Caco-2 (cell line): ENCODE measurements around the gene NKD2. TPM values are rescaled to one million over a fixed set of nuclear protein-coding genes. Genes with fewer than 3 reads are reported as not detected.

Experiments used
- BruUV-seq: library from RNA; stranded (reverse); fragments of 400-500 nt; replicated peaks from 2 replicates; lab custom pipeline; 2021; lab: Mats Ljungman, UMichigan
- CTCF ChIA-PET: fragments of 300-600 bp; sonication (Branson Sonifier 250); formaldehyde crosslinking; loops from one replicate; lab custom pipeline; 2022; ENCODE audit warnings: antibody characterized with exemption; lab: Charles Lee
- POLR2A ChIA-PET: fragments of 300-600 bp; sonication (Branson Sonifier 250); formaldehyde crosslinking; loops from one replicate; lab custom pipeline; 2022; ENCODE audit warnings: antibody characterized with exemption; lab: Charles Lee
- DNase-seq, 2 experiments: peaks; one replicate each; pipeline versions ENCODE4 v3.0.0 to v3.0.0-alpha.2; 2020 to 2022
- H3K27me3 ChIP-seq: replicated peaks from 2 replicates; pipeline ENCODE4 v1.6.0; 2011; ENCODE audit warnings: low read length; ENCODE audit not compliant: control insufficient read depth, insufficient read depth
- H3K36me3 ChIP-seq: 2 replicates; pipeline ENCODE4 v1.5.1; 2011; ENCODE audit warnings: low read length; ENCODE audit not compliant: control insufficient read depth, insufficient read depth
- H3K4me1 ChIP-seq: fragments of 250-450 bp; sonication (Bioruptor Pico); 2 replicates; pipeline ENCODE4 v1.5.1; 2020; ENCODE audit warnings: mild to moderate bottlenecking
- H3K4me3 ChIP-seq: 2 replicates; pipeline ENCODE4 v1.5.1; 2011; ENCODE audit warnings: low read depth, mild to moderate bottlenecking, control low read depth, low read length
- H3K9me3 ChIP-seq: fragments of 250-450 bp; sonication (Bioruptor Pico); 2 replicates; pipeline ENCODE4 v1.5.1; 2020; ENCODE audit warnings: mild to moderate bottlenecking, moderate library complexity
- H3K27ac Mint-ChIP-seq: one replicate; pipeline ENCODE4 v1.8.0; 2022; ENCODE audit warnings: mixed read lengths; ENCODE audit not compliant: unreplicated experiment
- H3K27me3 Mint-ChIP-seq: one replicate; pipeline ENCODE4 v1.8.0; 2022; ENCODE audit warnings: mixed read lengths; ENCODE audit not compliant: insufficient read depth, unreplicated experiment
- H3K36me3 Mint-ChIP-seq: one replicate; pipeline ENCODE4 v1.8.0; 2022; ENCODE audit warnings: mild to moderate bottlenecking, mixed read lengths; ENCODE audit not compliant: insufficient read depth, unreplicated experiment
- H3K4me1 Mint-ChIP-seq: one replicate; pipeline ENCODE4 v1.8.0; 2022; ENCODE audit warnings: low read depth, mixed read lengths; ENCODE audit not compliant: unreplicated experiment
- H3K4me3 Mint-ChIP-seq: one replicate; pipeline ENCODE4 v1.8.0; 2022; ENCODE audit warnings: mild to moderate bottlenecking, moderate library complexity, mixed read lengths; ENCODE audit not compliant: unreplicated experiment
- H3K9me3 Mint-ChIP-seq: one replicate; pipeline ENCODE4 v1.8.0; 2022; ENCODE audit warnings: mixed read lengths; ENCODE audit not compliant: unreplicated experiment
- intact Hi-C: fragments of 100-400 bp; cut with micrococcal nuclease; formaldehyde crosslinking; loops from one replicate; pipeline ENCODE4 v1.10.0; 2022; ENCODE audit not compliant: unreplicated experiment
- total RNA-seq: library from RNA; stranded (reverse); gene quantifications from 2 replicates; pipeline ENCODE4 v1.2.3, GENCODE V29; 2022
- TF ChIP-seq, protein P1 (sequence below), 2 experiments: fragments of 200-600 bp in 1 of 2; IDR thresholded peaks; 1 replicate in 1 of 2; 2 replicates in 1 of 2; pipeline versions ENCODE4 v1.5.1 to v1.8.0; 2011 to 2022; ENCODE audit warnings: antibody characterized with exemption in 1 of 2, control low read depth in 1 of 2, inconsistent platforms in 1 of 2, low read depth in 1 of 2, low read length in 1 of 2, mild to moderate bottlenecking in 1 of 2, moderate library complexity in 1 of 2; ENCODE audit not compliant: insufficient read depth in 1 of 2, severe bottlenecking in 1 of 2, unreplicated experiment in 1 of 2

NKD2 gene
- total RNA-seq, 1 experiment from 2014 or later = 17.7 TPM

- Histone ChIP-seq H3K36me3 (no peaks in the 10 kb centered on the region), H3K27me3 (no peaks in the 10 kb centered on the region), H3K4me1 (peaks cover 24% of the 10 kb centered on the region), H3K4me3 (no peak overlapping the region), H3K9me3 (no peaks in the 10 kb centered on the region)
- POLR2A ChIA-PET = no interaction called here
- TF ChIP-seq, protein P1, sequence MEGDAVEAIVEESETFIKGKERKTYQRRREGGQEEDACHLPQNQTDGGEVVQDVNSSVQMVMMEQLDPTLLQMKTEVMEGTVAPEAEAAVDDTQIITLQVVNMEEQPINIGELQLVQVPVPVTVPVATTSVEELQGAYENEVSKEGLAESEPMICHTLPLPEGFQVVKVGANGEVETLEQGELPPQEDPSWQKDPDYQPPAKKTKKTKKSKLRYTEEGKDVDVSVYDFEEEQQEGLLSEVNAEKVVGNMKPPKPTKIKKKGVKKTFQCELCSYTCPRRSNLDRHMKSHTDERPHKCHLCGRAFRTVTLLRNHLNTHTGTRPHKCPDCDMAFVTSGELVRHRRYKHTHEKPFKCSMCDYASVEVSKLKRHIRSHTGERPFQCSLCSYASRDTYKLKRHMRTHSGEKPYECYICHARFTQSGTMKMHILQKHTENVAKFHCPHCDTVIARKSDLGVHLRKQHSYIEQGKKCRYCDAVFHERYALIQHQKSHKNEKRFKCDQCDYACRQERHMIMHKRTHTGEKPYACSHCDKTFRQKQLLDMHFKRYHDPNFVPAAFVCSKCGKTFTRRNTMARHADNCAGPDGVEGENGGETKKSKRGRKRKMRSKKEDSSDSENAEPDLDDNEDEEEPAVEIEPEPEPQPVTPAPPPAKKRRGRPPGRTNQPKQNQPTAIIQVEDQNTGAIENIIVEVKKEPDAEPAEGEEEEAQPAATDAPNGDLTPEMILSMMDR (IDR thresholded peaks at IDR 0.05; ENCODE audit: insufficient read depth in 1 of 2, low read depth in 1 of 2, low read length in 1 of 2, severe bottlenecking in 1 of 2, unreplicated experiment in 1 of 2) = no peak
- Mint-ChIP-seq H3K36me3 (no peaks in the 10 kb centered on the region), H3K27ac (no peak overlapping the region), H3K9me3 (no peaks in the 10 kb centered on the region), H3K4me3 (no peak overlapping the region), H3K4me1 (peaks cover 9% of the 10 kb centered on the region), H3K27me3 (no peaks in the 10 kb centered on the region)
- no TSS peak for BruUV-seq
- CTCF ChIA-PET = no interaction called here
- no peak for DNase-seq
- intact Hi-C loops = no loop called here
Observed at GRCh38 chr5:960551-960950, 48.1 kb upstream of the NKD2 start.

GRCh38 chr5:961002-961710, 47.4 kb upstream of the NKD2 start:
- H3K4me3 Mint-ChIP-seq = no peak overlapping the region
- CTCF ChIA-PET = no interaction called here

DNA sequence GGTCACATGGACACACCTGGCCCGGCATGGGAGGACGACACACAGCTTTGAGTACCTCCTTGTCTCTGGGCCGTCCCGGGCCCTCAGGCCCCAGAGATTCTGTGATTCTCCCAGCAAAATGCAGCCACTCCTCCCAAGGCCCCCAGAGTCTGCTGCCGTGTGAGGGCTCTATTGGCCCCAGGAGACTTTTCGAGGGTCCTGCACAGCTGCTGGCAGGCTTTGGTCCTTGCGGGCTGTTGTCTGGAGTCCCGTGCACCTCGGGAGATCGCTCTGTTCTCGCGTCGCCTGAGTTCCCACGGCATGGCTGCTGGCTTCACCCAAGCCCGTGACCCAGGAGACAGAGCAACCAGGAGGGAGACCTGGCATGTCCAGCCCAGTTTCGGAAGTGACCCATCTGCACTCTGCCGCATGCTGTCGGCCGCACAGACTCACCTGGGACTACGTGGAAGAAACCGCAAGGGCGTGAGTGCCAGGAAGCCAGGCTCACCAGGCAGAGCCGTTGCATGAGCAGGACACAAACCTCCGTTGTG, 46.8 kb upstream of the NKD2 start:
- no peak overlapping the region for H3K4me3 Mint-ChIP-seq
- ChIA-PET POLR2A (no interaction called here), CTCF (no interaction called here)
- no peak overlapping the region for H3K27ac Mint-ChIP-seq
- H3K4me1 Mint-ChIP-seq = peaks cover 7% of the 10 kb centered on the region
- Histone ChIP-seq H3K4me3 (no peak overlapping the region), H3K4me1 (peaks cover 13% of the 10 kb centered on the region), H3K27me3 (no peaks in the 10 kb centered on the region), H3K9me3 (no peaks in the 10 kb centered on the region), H3K36me3 (no peaks in the 10 kb centered on the region)
- DNase-seq = no peak
- no TSS peak for BruUV-seq
- no peaks in the 10 kb centered on the region for H3K9me3 Mint-ChIP-seq
- H3K36me3 Mint-ChIP-seq = no peaks in the 10 kb centered on the region
- intact Hi-C loops = no loop called here
- no peaks in the 10 kb centered on the region for H3K27me3 Mint-ChIP-seq
- TF ChIP-seq, protein P1 (IDR thresholded peaks at IDR 0.05; ENCODE audit: insufficient read depth in 1 of 2, low read depth in 1 of 2, low read length in 1 of 2, severe bottlenecking in 1 of 2, unreplicated experiment in 1 of 2) = no peak

More at GRCh38 chr5:961002-961710, 47.4 kb upstream of the NKD2 start:
- H3K4me1 ChIP-seq = peaks cover 19% of the 10 kb centered on the region
- no peak overlapping the region for H3K4me3 ChIP-seq
- no peaks in the 10 kb centered on the region for H3K9me3 Mint-ChIP-seq
- H3K9me3 ChIP-seq = no peaks in the 10 kb centered on the region
- POLR2A ChIA-PET = no interaction called here
- DNase-seq = no peak
- H3K27ac Mint-ChIP-seq = no peak overlapping the region
- H3K36me3 Mint-ChIP-seq = no peaks in the 10 kb centered on the region
- H3K27me3 ChIP-seq = no peaks in the 10 kb centered on the region
- no TSS peak for BruUV-seq
- intact Hi-C loops = no loop called here
- H3K36me3 ChIP-seq = no peaks in the 10 kb centered on the region
- H3K27me3 Mint-ChIP-seq = no peaks in the 10 kb centered on the region
- H3K4me1 Mint-ChIP-seq = peaks cover 5% of the 10 kb centered on the region
- TF ChIP-seq, protein P1 (IDR thresholded peaks at IDR 0.05; ENCODE audit: insufficient read depth in 1 of 2, low read depth in 1 of 2, low read length in 1 of 2, severe bottlenecking in 1 of 2, unreplicated experiment in 1 of 2) = no peak
